ENCODE measurements around the gene MMD.

MMD gene

GRCh38 chr17:55430541-55431288 lies 9.1 kb upstream of the MMD start:
- Histone ChIP-seq H3K4me3 (ENCODE audit: low read depth, low read length) (no peak overlapping the region), H3K14ac (ENCODE audit: low read length) (no peak overlapping the region), H4K91ac (ENCODE audit: low read depth, low read length) (no peak overlapping the region), H3K27me3 (ENCODE audit: insufficient read depth, low read length) (no peaks in the 10 kb centered on the region), H3K79me2 (ENCODE audit: control insufficient read depth, insufficient read depth, low read length, poor library complexity) (no peaks in the 10 kb centered on the region), H3K23ac (ENCODE audit: low read length) (no peak overlapping the region), H2AK5ac (ENCODE audit: low read length) (no peak overlapping the region), H3K4ac (ENCODE audit: low read depth, low read length) (no peak overlapping the region), H3K36me3 (ENCODE audit: control insufficient read depth in 1 of 2, insufficient read depth in 2 of 2, low read length in 2 of 2) (no peaks in the 10 kb centered on the region), H3K18ac (ENCODE audit: low read length) (no peak overlapping the region), H2BK5ac (ENCODE audit: low read depth, low read length, poor library complexity) (no peak overlapping the region), H3K4me1 (ENCODE audit: control insufficient read depth in 1 of 2, insufficient read depth in 2 of 2, low read length in 2 of 2) (peaks cover 14 to 15% of the 10 kb centered on the region in 2 experiments), H2AFZ (ENCODE audit: insufficient read depth, low read length, poor library complexity) (no peak overlapping the region), H3K9me3 (ENCODE audit: insufficient read depth, low read depth, low read length) (no peaks in the 10 kb centered on the region), H4K12ac (ENCODE audit: low read depth, low read length) (no peak overlapping the region), H4K8ac (ENCODE audit: low read depth, low read length) (no peak overlapping the region), H2BK12ac (ENCODE audit: low read length) (no peak overlapping the region), H2BK120ac (ENCODE audit: insufficient read depth, low read length, poor library complexity) (no peak overlapping the region), H3K27ac (ENCODE audit: low read depth, low read length) (peak overlapping the region; percentile 77), H3K79me1 (ENCODE audit: low read length) (peaks cover 19% of the 10 kb centered on the region), H3K4me2 (ENCODE audit: low read length) (peak overlapping the region; percentile 19), H3K9ac (ENCODE audit: low read length) (no peak overlapping the region)
- WGBS (ENCODE audit: extremely low coverage, insufficient coverage, insufficient read length) = no CpG with 5 or more reads among the region's 4 CpGs
- DNase-seq = no peak

- Histone ChIP-seq H3K4me2 (ENCODE audit: low read length) (no peak overlapping the region), H4K12ac (ENCODE audit: low read depth, low read length) (no peak overlapping the region)
- WGBS (ENCODE audit: extremely low coverage, insufficient coverage, insufficient read length) = no CpG with 5 or more reads among the region's 2 CpGs
Measured at GRCh38 chr17:55427587-55427882, 5.9 kb upstream of the MMD start.

GRCh38 chr17:55426851-55427586 lies 5.4 kb upstream of the MMD start:
- WGBS (ENCODE audit: extremely low coverage, insufficient coverage, insufficient read length) = no CpG with 5 or more reads among the region's 2 CpGs
- no peak overlapping the region for H3K18ac ChIP-seq (ENCODE audit: low read length)
- no peak overlapping the region for H3K9ac ChIP-seq (ENCODE audit: low read length)
- H3K4me3 ChIP-seq (ENCODE audit: low read depth, low read length) = no peak overlapping the region
- H2AFZ ChIP-seq (ENCODE audit: insufficient read depth, low read length, poor library complexity) = no peak overlapping the region
- no peaks in the 10 kb centered on the region for H3K27me3 ChIP-seq (ENCODE audit: insufficient read depth, low read length)
- no peaks in the 10 kb centered on the region for H3K9me3 ChIP-seq (ENCODE audit: insufficient read depth, low read depth, low read length)
- H3K4ac ChIP-seq (ENCODE audit: low read depth, low read length) = no peak overlapping the region
- H3K27ac ChIP-seq (ENCODE audit: low read depth, low read length) = no peak overlapping the region
- no peak overlapping the region for H3K14ac ChIP-seq (ENCODE audit: low read length)
- H3K4me1 ChIP-seq (ENCODE audit: control insufficient read depth in 1 of 2, insufficient read depth in 2 of 2, low read length in 2 of 2) = peaks cover 0 to 3% of the 10 kb centered on the region in 2 experiments
- no peaks in the 10 kb centered on the region for H3K79me2 ChIP-seq (ENCODE audit: control insufficient read depth, insufficient read depth, low read length, poor library complexity)
- no peak overlapping the region for H4K12ac ChIP-seq (ENCODE audit: low read depth, low read length)
- no peak overlapping the region for H4K91ac ChIP-seq (ENCODE audit: low read depth, low read length)
- H2BK5ac ChIP-seq (ENCODE audit: low read depth, low read length, poor library complexity) = no peak overlapping the region
- H2AK5ac ChIP-seq (ENCODE audit: low read length) = no peak overlapping the region
- H3K4me2 ChIP-seq (ENCODE audit: low read length) = no peak overlapping the region
- no peak overlapping the region for H4K8ac ChIP-seq (ENCODE audit: low read depth, low read length)
- no peak overlapping the region for H3K23ac ChIP-seq (ENCODE audit: low read length)
- no peak overlapping the region for H2BK120ac ChIP-seq (ENCODE audit: insufficient read depth, low read length, poor library complexity)
- DNase-seq = peak; percentile 12 to 60
- H3K36me3 ChIP-seq (ENCODE audit: control insufficient read depth in 1 of 2, insufficient read depth in 2 of 2, low read length in 2 of 2) = no peaks in the 10 kb centered on the region
- H3K79me1 ChIP-seq (ENCODE audit: low read length) = peaks cover 4% of the 10 kb centered on the region
- H2BK12ac ChIP-seq (ENCODE audit: low read length) = no peak overlapping the region

More at GRCh38 chr17:55427587-55427882, 5.9 kb upstream of the MMD start:
- no peak overlapping the region for H2BK120ac ChIP-seq (ENCODE audit: insufficient read depth, low read length, poor library complexity)
- H3K27me3 ChIP-seq (ENCODE audit: insufficient read depth, low read length) = no peaks in the 10 kb centered on the region
- H4K8ac ChIP-seq (ENCODE audit: low read depth, low read length) = no peak overlapping the region
- no peak overlapping the region for H2BK12ac ChIP-seq (ENCODE audit: low read length)
- no peak overlapping the region for H3K27ac ChIP-seq (ENCODE audit: low read depth, low read length)
- H3K79me2 ChIP-seq (ENCODE audit: control insufficient read depth, insufficient read depth, low read length, poor library complexity) = no peaks in the 10 kb centered on the region
- no peak overlapping the region for H4K91ac ChIP-seq (ENCODE audit: low read depth, low read length)
- H2AK5ac ChIP-seq (ENCODE audit: low read length) = peak overlapping the region; percentile 72
- H3K18ac ChIP-seq (ENCODE audit: low read length) = no peak overlapping the region
- peaks cover 5% of the 10 kb centered on the region for H3K79me1 ChIP-seq (ENCODE audit: low read length)
- H3K23ac ChIP-seq (ENCODE audit: low read length) = no peak overlapping the region
- no peak overlapping the region for H3K14ac ChIP-seq (ENCODE audit: low read length)
- DNase-seq = no peak
- H3K9ac ChIP-seq (ENCODE audit: low read length) = no peak overlapping the region
- H3K4me3 ChIP-seq (ENCODE audit: low read depth, low read length) = no peak overlapping the region
- no peak overlapping the region for H2AFZ ChIP-seq (ENCODE audit: insufficient read depth, low read length, poor library complexity)
- no peaks in the 10 kb centered on the region for H3K36me3 ChIP-seq (ENCODE audit: control insufficient read depth in 1 of 2, insufficient read depth in 2 of 2, low read length in 2 of 2)
- H2BK5ac ChIP-seq (ENCODE audit: low read depth, low read length, poor library complexity) = no peak overlapping the region
- peaks cover 1 to 4% of the 10 kb centered on the region in 2 experiments for H3K4me1 ChIP-seq (ENCODE audit: control insufficient read depth in 1 of 2, insufficient read depth in 2 of 2, low read length in 2 of 2)
- no peaks in the 10 kb centered on the region for H3K9me3 ChIP-seq (ENCODE audit: insufficient read depth, low read depth, low read length)
- H3K4ac ChIP-seq (ENCODE audit: low read depth, low read length) = no peak overlapping the region

- H4K12ac ChIP-seq (ENCODE audit: low read depth, low read length) = no peak overlapping the region
- no peak overlapping the region for H3K23ac ChIP-seq (ENCODE audit: low read length)
- H3K4me3 ChIP-seq (ENCODE audit: low read depth, low read length) = no peak overlapping the region
- no peak overlapping the region for H4K8ac ChIP-seq (ENCODE audit: low read depth, low read length)
- no peak overlapping the region for H3K18ac ChIP-seq (ENCODE audit: low read length)
- no peak overlapping the region for H3K27ac ChIP-seq (ENCODE audit: low read depth, low read length)
- no peak overlapping the region for H3K9ac ChIP-seq (ENCODE audit: low read length)
- no peak overlapping the region for H2AFZ ChIP-seq (ENCODE audit: insufficient read depth, low read length, poor library complexity)
- H3K14ac ChIP-seq (ENCODE audit: low read length) = no peak overlapping the region
- H3K79me1 ChIP-seq (ENCODE audit: low read length) = peaks cover 14% of the 10 kb centered on the region
- peaks cover 0 to 3% of the 10 kb centered on the region in 2 experiments for H3K4me1 ChIP-seq (ENCODE audit: control insufficient read depth in 1 of 2, insufficient read depth in 2 of 2, low read length in 2 of 2)
- H3K27me3 ChIP-seq (ENCODE audit: insufficient read depth, low read length) = no peaks in the 10 kb centered on the region
- H2BK120ac ChIP-seq (ENCODE audit: insufficient read depth, low read length, poor library complexity) = no peak overlapping the region
- WGBS (ENCODE audit: extremely low coverage, insufficient coverage, insufficient read length) = no CpG with 5 or more reads among the region's 4 CpGs
- no peak overlapping the region for H2AK5ac ChIP-seq (ENCODE audit: low read length)
- H4K91ac ChIP-seq (ENCODE audit: low read depth, low read length) = no peak overlapping the region
- no peak overlapping the region for H2BK12ac ChIP-seq (ENCODE audit: low read length)
- no peaks in the 10 kb centered on the region for H3K9me3 ChIP-seq (ENCODE audit: insufficient read depth, low read depth, low read length)
- no peaks in the 10 kb centered on the region for H3K36me3 ChIP-seq (ENCODE audit: control insufficient read depth in 1 of 2, insufficient read depth in 2 of 2, low read length in 2 of 2)
- H3K4ac ChIP-seq (ENCODE audit: low read depth, low read length) = no peak overlapping the region
- H3K79me2 ChIP-seq (ENCODE audit: control insufficient read depth, insufficient read depth, low read length, poor library complexity) = peaks cover 9% of the 10 kb centered on the region
- H2BK5ac ChIP-seq (ENCODE audit: low read depth, low read length, poor library complexity) = no peak overlapping the region
- no peak overlapping the region for H3K4me2 ChIP-seq (ENCODE audit: low read length)
- no peak for DNase-seq
Measured at GRCh38 chr17:55424893-55425540, 3.4 kb upstream of the MMD start.
